ACC112 (cell line): Measurements from ENCODE around the gene KHNYN.

Experiments used
- H2AFZ ChIP-seq: fragments of 200-600 bp; sonication (generic); one replicate; pipeline ENCODE4 v1.6.0; 2017; ENCODE audit warnings: antibody characterized with exemption, low read length; ENCODE audit not compliant: unreplicated experiment
- H3K27ac ChIP-seq: fragments of 200-600 bp; sonication (generic); 2 replicates; pipeline ENCODE4 v1.5.1; 2014; ENCODE audit warnings: low read depth, mild to moderate bottlenecking, antibody characterized with exemption, low read length, moderate library complexity
- H3K27me3 ChIP-seq: fragments of 200-600 bp; sonication (generic); 2 replicates; pipeline ENCODE4 v1.6.1; 2014; ENCODE audit warnings: mild to moderate bottlenecking, antibody characterized with exemption, low read length, moderate library complexity, mixed read lengths; ENCODE audit not compliant: insufficient read depth
- H3K36me3 ChIP-seq: fragments of 200-600 bp; sonication (generic); 2 replicates; pipeline ENCODE4 v1.6.1; 2016; ENCODE audit warnings: mild to moderate bottlenecking, antibody characterized with exemption, low read length, moderate library complexity, mixed read lengths; ENCODE audit not compliant: insufficient read depth
- H3K4me1 ChIP-seq: fragments of 200-600 bp; sonication (generic); one replicate; pipeline ENCODE4 v1.6.1; 2016; ENCODE audit warnings: low read length, mixed read lengths; ENCODE audit not compliant: insufficient read depth, unreplicated experiment, control insufficient read depth
- H3K4me3 ChIP-seq: fragments of 200-600 bp; sonication (generic); 2 replicates; pipeline ENCODE4 v1.5.1; 2014; ENCODE audit warnings: mild to moderate bottlenecking, low read depth, low read length
- H3K79me2 ChIP-seq: fragments of 200-600 bp; sonication (generic); one replicate; pipeline ENCODE4 v1.6.0; 2016; ENCODE audit warnings: low read length; ENCODE audit not compliant: control insufficient read depth, unreplicated experiment, insufficient read depth

KHNYN gene

GRCh38 chr14:24403294-24403998, 26.3 kb upstream of the KHNYN start:
- Histone ChIP-seq H3K27ac (no peak overlapping the region), H3K4me3 (no peak overlapping the region), H3K4me1 (peaks cover 20% of the 10 kb centered on the region), H2AFZ (no peak overlapping the region), H3K27me3 (no peaks in the 10 kb centered on the region), H3K79me2 (no peaks in the 10 kb centered on the region), H3K36me3 (no peaks in the 10 kb centered on the region)

- Histone ChIP-seq H3K4me1 (peaks cover 15% of the 10 kb centered on the region), H2AFZ (no peak overlapping the region), H3K27me3 (no peaks in the 10 kb centered on the region), H3K4me3 (no peak overlapping the region), H3K36me3 (no peaks in the 10 kb centered on the region), H3K27ac (no peak overlapping the region), H3K79me2 (no peaks in the 10 kb centered on the region)
These were observed 24.9 kb upstream of the KHNYN start for GRCh38 chr14:24404814-24405213.

- Histone ChIP-seq H2AFZ (no peak overlapping the region), H3K4me1 (peaks cover 14% of the 10 kb centered on the region), H3K27me3 (no peaks in the 10 kb centered on the region), H3K27ac (no peak overlapping the region), H3K4me3 (no peak overlapping the region), H3K79me2 (no peaks in the 10 kb centered on the region), H3K36me3 (no peaks in the 10 kb centered on the region)
These were observed 23.3 kb upstream of the KHNYN start for GRCh38 chr14:24406416-24406815.

- Histone ChIP-seq H2AFZ (no peak overlapping the region), H3K79me2 (no peaks in the 10 kb centered on the region), H3K27ac (no peak overlapping the region), H3K4me1 (peaks cover 14% of the 10 kb centered on the region), H3K36me3 (no peaks in the 10 kb centered on the region), H3K27me3 (no peaks in the 10 kb centered on the region), H3K4me3 (no peak overlapping the region)
These were observed 22.0 kb upstream of the KHNYN start for GRCh38 chr14:24407608-24408325.

GRCh38 chr14:24408764-24409163, 21.0 kb upstream of the KHNYN start:
- no peak overlapping the region for H3K27ac ChIP-seq
- H3K79me2 ChIP-seq = no peaks in the 10 kb centered on the region
- no peaks in the 10 kb centered on the region for H3K27me3 ChIP-seq
- no peak overlapping the region for H2AFZ ChIP-seq
- no peak overlapping the region for H3K4me3 ChIP-seq
- H3K4me1 ChIP-seq = peaks cover 4% of the 10 kb centered on the region
- no peaks in the 10 kb centered on the region for H3K36me3 ChIP-seq

GRCh38 chr14:24409192-24409591, 20.6 kb upstream of the KHNYN start:
- Histone ChIP-seq H3K27me3 (no peaks in the 10 kb centered on the region), H3K27ac (no peak overlapping the region), H2AFZ (no peak overlapping the region), H3K4me3 (no peak overlapping the region), H3K79me2 (no peaks in the 10 kb centered on the region), H3K4me1 (no peaks in the 10 kb centered on the region), H3K36me3 (no peaks in the 10 kb centered on the region)

- H3K79me2 ChIP-seq = no peaks in the 10 kb centered on the region
- no peak overlapping the region for H3K27ac ChIP-seq
- H2AFZ ChIP-seq = no peak overlapping the region
- H3K4me3 ChIP-seq = no peak overlapping the region
- H3K4me1 ChIP-seq = no peaks in the 10 kb centered on the region
- no peaks in the 10 kb centered on the region for H3K36me3 ChIP-seq
- H3K27me3 ChIP-seq = no peaks in the 10 kb centered on the region
These were observed 19.8 kb upstream of the KHNYN start for GRCh38 chr14:24409956-24410355.

GRCh38 chr14:24411443-24412389, 18.0 kb upstream of the KHNYN start:
- no peaks in the 10 kb centered on the region for H3K79me2 ChIP-seq
- H3K27ac ChIP-seq = no peak overlapping the region
- no peaks in the 10 kb centered on the region for H3K4me1 ChIP-seq
- H3K4me3 ChIP-seq = no peak overlapping the region
- no peak overlapping the region for H2AFZ ChIP-seq
- no peaks in the 10 kb centered on the region for H3K27me3 ChIP-seq
- no peaks in the 10 kb centered on the region for H3K36me3 ChIP-seq

GRCh38 chr14:24414077-24414476, 15.7 kb upstream of the KHNYN start:
- Histone ChIP-seq H3K36me3 (no peaks in the 10 kb centered on the region), H3K79me2 (no peaks in the 10 kb centered on the region), H3K27ac (no peak overlapping the region), H3K4me3 (no peak overlapping the region), H3K4me1 (no peaks in the 10 kb centered on the region), H3K27me3 (no peaks in the 10 kb centered on the region), H2AFZ (no peak overlapping the region)

- H2AFZ ChIP-seq = no peak overlapping the region
- H3K36me3 ChIP-seq = no peaks in the 10 kb centered on the region
- no peaks in the 10 kb centered on the region for H3K27me3 ChIP-seq
- no peaks in the 10 kb centered on the region for H3K4me1 ChIP-seq
- no peaks in the 10 kb centered on the region for H3K79me2 ChIP-seq
- H3K4me3 ChIP-seq = no peak overlapping the region
- H3K27ac ChIP-seq = no peak overlapping the region
These were observed 14.9 kb upstream of the KHNYN start for GRCh38 chr14:24414732-24415420.
